Glutamatergic neuron (in vitro differentiated cells): Measurements from ENCODE around the gene SLC16A9. TPM values are rescaled to one million over a fixed set of nuclear protein-coding genes. Genes with fewer than 3 reads are reported as not detected.

Experiments
- DNase-seq: peaks from one replicate; pipeline ENCODE4 v3.0.0; 2022
- H3K27ac Mint-ChIP-seq: one replicate; pipeline ENCODE4 v1.8.0; 2020; ENCODE audit warnings: mild to moderate bottlenecking, mixed read lengths, inconsistent platforms; ENCODE audit not compliant: unreplicated experiment
- H3K27me3 Mint-ChIP-seq: one replicate; pipeline ENCODE4 v1.8.0; 2020; ENCODE audit warnings: mild to moderate bottlenecking, moderate library complexity, mixed read lengths, inconsistent platforms; ENCODE audit not compliant: unreplicated experiment
- H3K36me3 Mint-ChIP-seq: one replicate; pipeline ENCODE4 v1.8.0; 2020; ENCODE audit warnings: mild to moderate bottlenecking, mixed read lengths, inconsistent platforms; ENCODE audit not compliant: unreplicated experiment
- H3K4me1 Mint-ChIP-seq: one replicate; pipeline ENCODE4 v1.8.0; 2020; ENCODE audit warnings: mild to moderate bottlenecking, low read depth, mixed read lengths, inconsistent platforms; ENCODE audit not compliant: unreplicated experiment
- H3K4me3 Mint-ChIP-seq: one replicate; pipeline ENCODE4 v1.8.0; 2020; ENCODE audit warnings: mild to moderate bottlenecking, mixed read lengths, inconsistent platforms; ENCODE audit not compliant: unreplicated experiment
- H3K9me3 Mint-ChIP-seq: one replicate; pipeline ENCODE4 v1.8.0; 2020; ENCODE audit warnings: mild to moderate bottlenecking, moderate library complexity, mixed read lengths, inconsistent platforms; ENCODE audit not compliant: unreplicated experiment
- CTCF ChIP-seq: fragments of 200-600 bp; sonication (generic); IDR thresholded peaks from one replicate; pipeline ENCODE4 v1.5.0; 2021; ENCODE audit not compliant: partially characterized antibody, unreplicated experiment
- total RNA-seq: library from RNA; stranded (reverse); fragmentation: NEBNext Ultra II Directional; extraction: Animal tissue kit (Norgen Biotek cat#: 25700); gene quantifications from one replicate; pipeline ENCODE4 v1.2.1, GENCODE V29; 2021; ENCODE audit not compliant: unreplicated experiment

SLC16A9 gene
- total RNA-seq, 1 donor from 2014 or later, result 1.2 TPM

GRCh38 chr10:59633063-59633462 is 76.6 kb downstream of the SLC16A9 start:
- TF ChIP-seq CTCF, result no peak
- no peak for DNase-seq
- no peak overlapping the region for H3K4me3 Mint-ChIP-seq
- no peaks in the 10 kb centered on the region for H3K9me3 Mint-ChIP-seq
- no peaks in the 10 kb centered on the region for H3K36me3 Mint-ChIP-seq
- H3K4me1 Mint-ChIP-seq, result no peaks in the 10 kb centered on the region
- H3K27me3 Mint-ChIP-seq, result no peaks in the 10 kb centered on the region
- no peak overlapping the region for H3K27ac Mint-ChIP-seq

- Mint-ChIP-seq H3K27me3 (no peaks in the 10 kb centered on the region), H3K36me3 (no peaks in the 10 kb centered on the region), H3K9me3 (peaks cover 2% of the 10 kb centered on the region), H3K4me1 (no peaks in the 10 kb centered on the region), H3K4me3 (no peak overlapping the region), H3K27ac (no peak overlapping the region)
- TF ChIP-seq CTCF, result no peak
- DNase-seq, result no peak
Measured at GRCh38 chr10:59631882-59632807, 77.5 kb downstream of the SLC16A9 start.

DNA sequence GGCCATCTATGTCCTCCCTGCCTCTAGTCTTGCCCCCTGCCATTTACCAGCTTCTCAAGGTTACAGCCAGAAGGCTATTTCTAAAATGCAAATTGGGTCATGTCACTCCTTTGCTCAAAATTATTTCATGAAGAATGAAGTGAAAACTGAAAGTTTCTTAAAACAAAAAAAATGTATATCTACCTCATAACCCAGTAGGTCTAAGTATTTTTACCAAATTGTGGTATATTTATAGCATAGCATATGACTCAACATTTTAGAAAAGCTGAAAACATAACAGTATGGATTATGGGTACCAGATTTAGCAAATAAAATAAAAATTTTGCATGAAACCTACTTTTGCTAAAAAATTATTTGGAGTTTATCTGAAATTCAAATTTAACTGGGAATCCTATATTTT is 78.4 kb downstream of the SLC16A9 start:
- no peaks in the 10 kb centered on the region for H3K36me3 Mint-ChIP-seq
- no peak for TF ChIP-seq CTCF
- DNase-seq, result no peak
- H3K27ac Mint-ChIP-seq, result no peak overlapping the region
- no peaks in the 10 kb centered on the region for H3K4me1 Mint-ChIP-seq
- H3K4me3 Mint-ChIP-seq, result no peak overlapping the region
- peaks cover 2% of the 10 kb centered on the region for H3K9me3 Mint-ChIP-seq
- no peaks in the 10 kb centered on the region for H3K27me3 Mint-ChIP-seq

GRCh38 chr10:59628965-59629364 is 80.7 kb downstream of the SLC16A9 start:
- Mint-ChIP-seq H3K4me3 (no peak overlapping the region), H3K36me3 (no peaks in the 10 kb centered on the region), H3K27ac (no peak overlapping the region), H3K27me3 (peaks cover 3% of the 10 kb centered on the region), H3K9me3 (peaks cover 2% of the 10 kb centered on the region), H3K4me1 (peaks cover 3% of the 10 kb centered on the region)
- no peak for TF ChIP-seq CTCF
- DNase-seq, result no peak

GRCh38 chr10:59628456-59628855 is 81.2 kb downstream of the SLC16A9 start:
- no peak overlapping the region for H3K27ac Mint-ChIP-seq
- H3K9me3 Mint-ChIP-seq, result peaks cover 2% of the 10 kb centered on the region
- H3K4me3 Mint-ChIP-seq, result no peak overlapping the region
- H3K36me3 Mint-ChIP-seq, result no peaks in the 10 kb centered on the region
- no peak for TF ChIP-seq CTCF
- peaks cover 3% of the 10 kb centered on the region for H3K27me3 Mint-ChIP-seq
- DNase-seq, result no peak
- peaks cover 3% of the 10 kb centered on the region for H3K4me1 Mint-ChIP-seq
